DOHH2 (cell line): ENCODE measurements around the gene ADCY3.

Source experiments
- H3F3A ChIP-seq: fragments of 200-600 bp; sonication (generic), shearing (Covaris generic); 2 replicates; pipeline ENCODE4 v1.6.0; 2016; ENCODE audit warnings: antibody characterized with exemption, mild to moderate bottlenecking; ENCODE audit not compliant: control insufficient read depth, insufficient read depth
- H3K27ac ChIP-seq: fragments of 200-600 bp; sonication (generic); 2 replicates; pipeline ENCODE4 v1.5.1; 2014; ENCODE audit warnings: low read depth, mild to moderate bottlenecking, low read length, moderate library complexity
- H3K27me3 ChIP-seq: fragments of 200-600 bp; sonication (generic); 2 replicates; pipeline ENCODE4 v1.6.1; 2014; ENCODE audit warnings: mild to moderate bottlenecking, low read length, mixed read lengths; ENCODE audit not compliant: control insufficient read depth
- H3K36me3 ChIP-seq: fragments of 200-600 bp; sonication (generic); 2 replicates; pipeline ENCODE4 v1.6.1; 2014; ENCODE audit warnings: mild to moderate bottlenecking, low read length, moderate library complexity, mixed read lengths; ENCODE audit not compliant: control insufficient read depth
- H3K4me1 ChIP-seq: fragments of 200-600 bp; sonication (generic); 2 replicates; pipeline ENCODE4 v1.6.1; 2014; ENCODE audit warnings: mild to moderate bottlenecking, low read length, mixed read lengths; ENCODE audit not compliant: control insufficient read depth
- H3K4me2 ChIP-seq: fragments of 200-600 bp; sonication (generic); 2 replicates; pipeline ENCODE4 v1.6.0; 2014; ENCODE audit warnings: mild to moderate bottlenecking, low read length, moderate library complexity
- H3K4me3 ChIP-seq: fragments of 200-600 bp; sonication (generic); 2 replicates; pipeline ENCODE4 v1.5.1; 2014; ENCODE audit warnings: mild to moderate bottlenecking, low read length, mixed read lengths
- H3K79me2 ChIP-seq: fragments of 200-600 bp; sonication (generic); 2 replicates; pipeline ENCODE4 v1.6.1; 2014; ENCODE audit warnings: mild to moderate bottlenecking, low read length, mixed read lengths; ENCODE audit not compliant: control insufficient read depth
- H3K9me2 ChIP-seq: fragments of 200-600 bp; sonication (generic); replicated peaks from 2 replicates; pipeline ENCODE4 v1.6.1; 2014; ENCODE audit warnings: mild to moderate bottlenecking, low read length, mixed read lengths; ENCODE audit not compliant: control insufficient read depth
- H3K9me3 ChIP-seq: fragments of 200-600 bp; sonication (generic); 2 replicates; pipeline ENCODE4 v1.6.1; 2014; ENCODE audit warnings: antibody characterized with exemption, low read length, mixed read lengths; ENCODE audit not compliant: control insufficient read depth, insufficient read depth
- H4K20me1 ChIP-seq: fragments of 200-600 bp; sonication (generic); 2 replicates; pipeline ENCODE4 v1.6.0; 2014; ENCODE audit warnings: low read depth, mild to moderate bottlenecking, antibody characterized with exemption, low read length, moderate library complexity; ENCODE audit not compliant: control insufficient read depth, insufficient read depth
- CTCF ChIP-seq: fragments of 200-600 bp; sonication (generic); IDR thresholded peaks from one replicate; pipeline ENCODE4 v1.5.1; 2014; ENCODE audit warnings: antibody characterized with exemption, mild to moderate bottlenecking, low read depth, low read length; ENCODE audit not compliant: poor library complexity, severe bottlenecking
- EZH2phosphoT487 ChIP-seq: fragments of 200-600 bp; sonication (generic); IDR thresholded peaks from 2 replicates; pipeline ENCODE4 v1.6.1; 2017; ENCODE audit warnings: borderline replicate concordance, mild to moderate bottlenecking, antibody characterized with exemption, low read length, moderate library complexity, mixed read lengths

The ADCY3 gene

GRCh38 chr2:24957221-24957620, 37.2 kb upstream of the ADCY3 start:
- H3K27ac ChIP-seq, result no peak overlapping the region
- H3K4me3 ChIP-seq, result no peak overlapping the region
- H3K79me2 ChIP-seq, result no peaks in the 10 kb centered on the region; the same call in 1 of the 2 replicates
- H3K27me3 ChIP-seq, result no peaks in the 10 kb centered on the region
- H3K4me2 ChIP-seq, result no peak overlapping the region
- no peaks in the 10 kb centered on the region for H4K20me1 ChIP-seq
- H3F3A ChIP-seq, result no peaks in the 10 kb centered on the region
- H3K36me3 ChIP-seq, result peaks cover 93% of the 10 kb centered on the region
- no peaks in the 10 kb centered on the region for H3K9me2 ChIP-seq
- TF ChIP-seq CTCF, result no peak
- TF ChIP-seq EZH2phosphoT487, result no peak
- no peaks in the 10 kb centered on the region for H3K9me3 ChIP-seq
- H3K4me1 ChIP-seq, result peaks cover 5% of the 10 kb centered on the region; the same call in 1 of the 2 replicates

GRCh38 chr2:24955921-24956320, 35.9 kb upstream of the ADCY3 start:
- H3K79me2 ChIP-seq, result no peaks in the 10 kb centered on the region; the same call in 1 of the 2 replicates
- H4K20me1 ChIP-seq, result no peaks in the 10 kb centered on the region
- no peak overlapping the region for H3K27ac ChIP-seq
- no peak for TF ChIP-seq EZH2phosphoT487
- TF ChIP-seq CTCF, result no peak
- H3K9me2 ChIP-seq, result no peaks in the 10 kb centered on the region
- H3K27me3 ChIP-seq, result no peaks in the 10 kb centered on the region
- H3K36me3 ChIP-seq, result peaks cover 91% of the 10 kb centered on the region
- H3K4me3 ChIP-seq, result no peak overlapping the region
- no peaks in the 10 kb centered on the region for H3F3A ChIP-seq
- no peaks in the 10 kb centered on the region for H3K9me3 ChIP-seq
- H3K4me2 ChIP-seq, result no peak overlapping the region
- H3K4me1 ChIP-seq, result peaks cover 5% of the 10 kb centered on the region; the same call in 1 of the 2 replicates

GRCh38 chr2:24955232-24955631, 35.2 kb upstream of the ADCY3 start:
- H3K4me2 ChIP-seq, result no peak overlapping the region
- no peak overlapping the region for H3K4me3 ChIP-seq
- no peaks in the 10 kb centered on the region; the same call in 1 of the 2 replicates for H3K79me2 ChIP-seq
- TF ChIP-seq CTCF, result no peak
- TF ChIP-seq EZH2phosphoT487, result no peak
- peaks cover 5% of the 10 kb centered on the region; the same call in 1 of the 2 replicates for H3K4me1 ChIP-seq
- no peaks in the 10 kb centered on the region for H3K27me3 ChIP-seq
- H3F3A ChIP-seq, result no peaks in the 10 kb centered on the region
- no peaks in the 10 kb centered on the region for H4K20me1 ChIP-seq
- H3K36me3 ChIP-seq, result peaks cover 86% of the 10 kb centered on the region
- H3K27ac ChIP-seq, result no peak overlapping the region
- H3K9me3 ChIP-seq, result no peaks in the 10 kb centered on the region
- H3K9me2 ChIP-seq, result no peaks in the 10 kb centered on the region
